Keratinocyte (primary cell): ENCODE measurements around the gene SLC1A1. TPM values are rescaled to one million over a fixed set of nuclear protein-coding genes. Genes with fewer than 3 reads are reported as not detected.

Source experiments
- DNase-seq: peaks from one replicate; pipeline ENCODE4 v3.0.0-alpha.2; 2011; ENCODE audit warnings: low read depth, missing footprints, low spot score
- FAIRE-seq: peaks from 2 replicates; lab custom pipeline; 2011; peaks lifted over from hg19 to GRCh38; lab: Jason Lieb, UNC
- H2AFZ ChIP-seq: 2 replicates; pipeline ENCODE4 v1.6.0; 2012; ENCODE audit warnings: low read length, control low read depth, inconsistent platforms; ENCODE audit not compliant: control insufficient read depth
- H3K27ac ChIP-seq: 2 replicates; pipeline ENCODE4 v1.5.1; 2011; ENCODE audit warnings: low read length; ENCODE audit not compliant: control insufficient read depth, insufficient read depth
- H3K27me3 ChIP-seq: 3 replicates; pipeline ENCODE4 v1.6.0; 2011; ENCODE audit warnings: low read length; ENCODE audit not compliant: control insufficient read depth, insufficient read depth; ENCODE audit errors: extremely low read depth
- H3K36me3 ChIP-seq, 2 experiments: 2 replicates in 1 of 2; 3 replicates in 1 of 2; pipeline ENCODE4 v1.5.1; 2011; ENCODE audit warnings: low read length in 2 of 2, mild to moderate bottlenecking in 1 of 2; ENCODE audit not compliant: control insufficient read depth in 2 of 2, insufficient read depth in 2 of 2; ENCODE audit errors: extremely low read depth in 1 of 2
- H3K4me1 ChIP-seq: 3 replicates; pipeline ENCODE4 v1.5.1; 2011; ENCODE audit warnings: low read length; ENCODE audit not compliant: control insufficient read depth, insufficient read depth; ENCODE audit errors: extremely low read depth
- H3K4me2 ChIP-seq: 3 replicates; pipeline ENCODE4 v1.6.0; 2011; ENCODE audit warnings: low read depth, low read length; ENCODE audit not compliant: control insufficient read depth, insufficient read depth; ENCODE audit errors: extremely low read depth
- H3K4me3 ChIP-seq, 3 experiments: fragments of 200-600 bp in 1 of 3; sonication (generic) in 1 of 3; 2 replicates in 2 of 3; 3 replicates in 1 of 3; pipeline ENCODE4 v1.5.1; 2011 to 2016; ENCODE audit warnings: low read length in 3 of 3, mild to moderate bottlenecking in 3 of 3, control low read depth in 2 of 3, inconsistent platforms in 1 of 3, low read depth in 1 of 3, mixed read lengths in 1 of 3, mixed run types in 1 of 3, moderate library complexity in 1 of 3; ENCODE audit not compliant: control insufficient read depth in 2 of 3, insufficient read depth in 2 of 3; ENCODE audit errors: extremely low read depth in 1 of 3
- H3K79me2 ChIP-seq: 2 replicates; pipeline ENCODE4 v1.6.0; 2012; ENCODE audit warnings: low read length; ENCODE audit not compliant: control insufficient read depth, insufficient read depth
- H3K9ac ChIP-seq: 3 replicates; pipeline ENCODE4 v1.6.0; 2011; ENCODE audit warnings: low read length; ENCODE audit not compliant: control insufficient read depth, insufficient read depth; ENCODE audit errors: extremely low read depth
- H3K9me1 ChIP-seq: 3 replicates; pipeline ENCODE4 v1.6.0; 2011; ENCODE audit warnings: low read length; ENCODE audit not compliant: control insufficient read depth, insufficient read depth; ENCODE audit errors: extremely low read depth
- H3K9me3 ChIP-seq: 2 replicates; pipeline ENCODE4 v1.5.1; 2012; ENCODE audit warnings: low read depth, low read length; ENCODE audit not compliant: control insufficient read depth
- H4K20me1 ChIP-seq: 3 replicates; pipeline ENCODE4 v1.6.0; 2011; ENCODE audit warnings: low read length; ENCODE audit not compliant: control insufficient read depth, insufficient read depth; ENCODE audit errors: extremely low read depth
- CTCF ChIP-seq, 3 experiments: IDR thresholded peaks in 1 of 3; conservative IDR thresholded peaks in 1 of 3; optimal IDR thresholded peaks in 1 of 3; 2 replicates in 2 of 3; 3 replicates in 1 of 3; pipeline versions ENCODE3 to v1.5.1; 2011; ENCODE audit warnings: low read length in 3 of 3, mild to moderate bottlenecking in 3 of 3, moderate library complexity in 2 of 3, control low read depth in 1 of 3, inconsistent platforms in 1 of 3; ENCODE audit not compliant: insufficient read depth in 2 of 3; ENCODE audit errors: extremely low read depth in 1 of 3
- EZH2 ChIP-seq: IDR thresholded peaks from one replicate; pipeline ENCODE4 v1.6.1; 2012; ENCODE audit warnings: inconsistent platforms, mild to moderate bottlenecking, low read length, moderate library complexity
- dilution Hi-C: fragments of 300-500 bp; cut with MboI; formaldehyde crosslinking; loops from one replicate; pipeline ENCODE4 v1.7.0; 2020; ENCODE audit warnings: low sequenced_read_pairs; ENCODE audit not compliant: extremely low pct_ligation_motif_present
- polyA plus RNA-seq, 5 experiments: library from polyadenylated mRNA; depleted of rRNA in 3 of 5; stranded (reverse) in 3 of 5; stranded (forward) in 1 of 5; unstranded in 1 of 5; fragments of >200 nt; gene quantifications; 1 replicate in 1 of 5; 2 replicates in 3 of 5; 3 replicates in 1 of 5; pipeline versions ENCODE4 v1.2.1 to v1.2.3, GENCODE V29; 2011 to 2012; ENCODE audit warnings: missing spikeins in 2 of 5, low read depth in 1 of 5, low replicate concordance in 1 of 5

SLC1A1 gene
- polyA plus RNA-seq, 1 donor (not counting 4 experiments of a cell fraction or from before 2014, with no cell fraction given): 0.20 TPM

- H3K27me3 ChIP-seq: no peaks in the 10 kb centered on the region
- FAIRE-seq (no peak), DNase-seq (no peak)
- H3K36me3 ChIP-seq: no peaks in the 10 kb centered on the region
- H3K9me3 ChIP-seq: no peaks in the 10 kb centered on the region
- TF ChIP-seq EZH2: no peak
- no peak for TF ChIP-seq CTCF (optimal IDR thresholded peaks at IDR 0.05 in 1 of 3, IDR thresholded peaks at IDR 0.05 in 1 of 3, conservative IDR thresholded peaks at IDR 0.05 in 1 of 3; ENCODE audit: extremely low read depth in 1 of 3, insufficient read depth in 2 of 3, low read length in 3 of 3)
- no peak overlapping the region for H3K4me3 ChIP-seq
- H3K9ac ChIP-seq: no peak overlapping the region
- no peak overlapping the region for H3K4me2 ChIP-seq
- no peaks in the 10 kb centered on the region for H4K20me1 ChIP-seq
- no peaks in the 10 kb centered on the region for H3K79me2 ChIP-seq
- no peak overlapping the region for H2AFZ ChIP-seq
- dilution Hi-C loops: no loop called here
- H3K4me1 ChIP-seq: no peaks in the 10 kb centered on the region
- no peaks in the 10 kb centered on the region for H3K9me1 ChIP-seq
- no peak overlapping the region for H3K27ac ChIP-seq
Measured at GRCh38 chr9:4503103-4503502, 12.8 kb downstream of the SLC1A1 start.

GRCh38 chr9:4504250-4504649 lies 14.0 kb downstream of the SLC1A1 start:
- no peak for FAIRE-seq

More at GRCh38 chr9:4504250-4504649, 14.0 kb downstream of the SLC1A1 start:
- no peak overlapping the region for H3K27ac ChIP-seq
- no peaks in the 10 kb centered on the region for H3K36me3 ChIP-seq
- no peaks in the 10 kb centered on the region for H3K27me3 ChIP-seq
- H3K4me1 ChIP-seq: no peaks in the 10 kb centered on the region
- H4K20me1 ChIP-seq: no peaks in the 10 kb centered on the region
- no peak overlapping the region for H2AFZ ChIP-seq
- dilution Hi-C loops: no loop called here
- H3K9me1 ChIP-seq: no peaks in the 10 kb centered on the region
- no peak overlapping the region for H3K9ac ChIP-seq
- DNase-seq: no peak
- H3K9me3 ChIP-seq: no peaks in the 10 kb centered on the region
- H3K4me2 ChIP-seq: no peak overlapping the region
- no peak overlapping the region for H3K4me3 ChIP-seq
- H3K79me2 ChIP-seq: no peaks in the 10 kb centered on the region
- TF ChIP-seq EZH2 (no peak), CTCF (optimal IDR thresholded peaks at IDR 0.05 in 1 of 3, IDR thresholded peaks at IDR 0.05 in 1 of 3, conservative IDR thresholded peaks at IDR 0.05 in 1 of 3; ENCODE audit: extremely low read depth in 1 of 3, insufficient read depth in 2 of 3, low read length in 3 of 3) (no peak)
